ENCODE measurements around the gene DCAF4L1. TPM values are rescaled to one million over a fixed set of nuclear protein-coding genes. Genes with fewer than 3 reads are reported as not detected.

Gene DCAF4L1
- 0.19 and 0.20 TPM in 2 replicates for total RNA-seq
- 0.23 TPM for total RNA-seq (2013)
- 0.31 and 0.36 TPM in 2 replicates for polyA plus RNA-seq
- polyA minus RNA-seq, result 0.21 and 0.34 TPM in 2 replicates

- H3K9me3 ChIP-seq (ENCODE audit: control extremely low read depth in 1 of 3, control insufficient read depth in 2 of 3, insufficient read depth in 1 of 3, low read length in 2 of 3), result no peaks in the 10 kb centered on the region
- DNase-seq, result no peak
- H3K36me3 ChIP-seq (replicated peaks in 1 of 2; ENCODE audit: control extremely low read depth in 1 of 2, control insufficient read depth in 1 of 2, extremely low read depth in 1 of 2, insufficient read depth in 2 of 2, low read length in 1 of 2), result no peaks in the 10 kb centered on the region
- ChIA-PET CTCF (no interaction called here), POLR2A (no interaction called here)
- no peak within 1 kb of the TSS for H2AFZ ChIP-seq (ENCODE audit: insufficient read depth, low read depth, low read length, poor library complexity, severe bottlenecking)
- 100% methylated on average over 11 of the region's 12 CpGs for WGBS (ENCODE audit: insufficient coverage)
- no peaks in the 10 kb centered on the region for H3K4me1 Mint-ChIP-seq
- H3K27me3 ChIP-seq (replicated peaks in 1 of 4; ENCODE audit: control extremely low read depth in 1 of 4, control insufficient read depth in 3 of 4, insufficient read depth in 4 of 4, low read length in 3 of 4), result no peaks in the 10 kb centered on the region
- no peak within 1 kb of the TSS for H3K9ac ChIP-seq (ENCODE audit: low read length)
- no peak within 1 kb of the TSS for H3K4me3 Mint-ChIP-seq
- H3K4me1 ChIP-seq (ENCODE audit: control insufficient read depth in 2 of 2, insufficient read depth in 2 of 2, low read length in 2 of 2), result no peaks in the 10 kb centered on the region
- intact Hi-C loops (cut with micrococcal nuclease), result no loop called here
- no peak within 1 kb of the TSS for H3K27ac Mint-ChIP-seq
- H3K4me3 ChIP-seq (ENCODE audit: control extremely low read depth in 1 of 5, extremely low read depth in 1 of 5, insufficient read depth in 1 of 5, low read depth in 2 of 5, low read length in 4 of 5), result no peak within 1 kb of the TSS
- H3K27me3 Mint-ChIP-seq, result peaks cover 4% of the 10 kb centered on the region
- no peaks in the 10 kb centered on the region for H4K20me1 ChIP-seq (ENCODE audit: control insufficient read depth, insufficient read depth, low read length, poor library complexity, severe bottlenecking)
- TF ChIP-seq CTCF (IDR thresholded peaks at IDR 0.05) (no peak), EZH2 (IDR thresholded peaks at IDR 0.05; ENCODE audit: borderline replicate concordance, insufficient read depth, low read depth, low read length, poor library complexity, severe bottlenecking) (no peak)
- no peaks in the 10 kb centered on the region for H3K9me3 Mint-ChIP-seq (ENCODE audit: insufficient read depth)
- H3K27ac ChIP-seq (ENCODE audit: low read length in 2 of 2), result no peak within 1 kb of the TSS
- H3K4me2 ChIP-seq (replicated peaks; ENCODE audit: low read depth, low read length, poor library complexity, severe bottlenecking), result no peak within 1 kb of the TSS
- H3K79me2 ChIP-seq (ENCODE audit: control insufficient read depth, insufficient read depth, low read length), result no peaks in the 10 kb centered on the region
- no peak for ATAC-seq (ENCODE audit: low read depth)
Observed at GRCh38 chr4:41981456-41981855, at the start of gene DCAF4L1. DCAF4L1 (plus strand) TSS chr4:41981756; CDS start chr4:41981793, 37 bp downstream.

GRCh38 chr4:41932988-41933387 is 48.6 kb upstream of the DCAF4L1 start:
- no peak overlapping the region for H3K4me2 ChIP-seq (replicated peaks; ENCODE audit: low read depth, low read length, poor library complexity, severe bottlenecking)
- H3K79me2 ChIP-seq (ENCODE audit: control insufficient read depth, insufficient read depth, low read length), result peaks cover 30% of the 10 kb centered on the region
- ChIA-PET POLR2A (no interaction called here), CTCF (interaction anchor here (0.5 kb wide), 1 partner anchor 24 kb away, joined by 3 read pairs; no protein-coding TSS in a partner anchor)
- H3K36me3 ChIP-seq (replicated peaks in 1 of 2; ENCODE audit: control extremely low read depth in 1 of 2, control insufficient read depth in 1 of 2, extremely low read depth in 1 of 2, insufficient read depth in 2 of 2, low read length in 1 of 2), result no peaks in the 10 kb centered on the region
- Mint-ChIP-seq H3K4me1 (peaks cover 29% of the 10 kb centered on the region), H3K4me3 (no peak overlapping the region), H3K27me3 (peaks cover 9% of the 10 kb centered on the region), H3K27ac (no peak overlapping the region), H3K9me3 (ENCODE audit: insufficient read depth) (no peaks in the 10 kb centered on the region)
- no peak overlapping the region for H3K27ac ChIP-seq (ENCODE audit: low read length in 2 of 2)
- intact Hi-C loops (cut with micrococcal nuclease), result no loop called here
- DNase-seq (no peak), ATAC-seq (ENCODE audit: low read depth) (no peak)
- H3K4me1 ChIP-seq (ENCODE audit: control insufficient read depth in 2 of 2, insufficient read depth in 2 of 2, low read length in 2 of 2), result peaks cover 11 to 19% of the 10 kb centered on the region in 2 donors
- H4K20me1 ChIP-seq (ENCODE audit: control insufficient read depth, insufficient read depth, low read length, poor library complexity, severe bottlenecking), result peaks cover 6% of the 10 kb centered on the region
- H3K9ac ChIP-seq (ENCODE audit: low read length), result no peak overlapping the region
- H3K9me3 ChIP-seq (ENCODE audit: control extremely low read depth in 1 of 3, control insufficient read depth in 2 of 3, insufficient read depth in 1 of 3, low read length in 2 of 3), result no peaks in the 10 kb centered on the region
- H3K4me3 ChIP-seq (ENCODE audit: control extremely low read depth in 1 of 5, extremely low read depth in 1 of 5, insufficient read depth in 1 of 5, low read depth in 2 of 5, low read length in 4 of 5), result no peak overlapping the region
- whole genome bisulfite sequencing (ENCODE audit: insufficient coverage), result 84% methylated on average over 2 of the region's 3 CpGs
- no peak overlapping the region for H2AFZ ChIP-seq (ENCODE audit: insufficient read depth, low read depth, low read length, poor library complexity, severe bottlenecking)
- peaks cover 0 to 2% (median under 1%) of the 10 kb centered on the region in 4 experiments for H3K27me3 ChIP-seq (replicated peaks in 1 of 4; ENCODE audit: control extremely low read depth in 1 of 4, control insufficient read depth in 3 of 4, insufficient read depth in 4 of 4, low read length in 3 of 4)
- no peak for TF ChIP-seq EZH2 (IDR thresholded peaks at IDR 0.05; ENCODE audit: borderline replicate concordance, insufficient read depth, low read depth, low read length, poor library complexity, severe bottlenecking)
- TF ChIP-seq CTCF (IDR thresholded peaks at IDR 0.05), result no peak
